Endothelial cell of umbilical vein (primary cell): ENCODE results near the gene TXNDC2. TPM values are rescaled to one million over a fixed set of nuclear protein-coding genes. Genes with fewer than 3 reads are reported as not detected.

Source experiments
- BruUV-seq: library from RNA; stranded (reverse); fragments of 400-500 nt; replicated peaks from 2 replicates; lab custom pipeline; 2021; lab: Mats Ljungman, UMichigan
- CTCF ChIA-PET: fragments of 300-600, 350-600 bp; sonication (Branson Sonifier 250); formaldehyde crosslinking; loops from one replicate; lab custom pipeline; 2021; ENCODE audit warnings: antibody characterized with exemption, inconsistent platforms; lab: Charles Lee
- POLR2A ChIA-PET: fragments of 300-600, 350-600 bp; sonication (Branson Sonifier 250); formaldehyde crosslinking; loops from one replicate; lab custom pipeline; 2021; ENCODE audit warnings: antibody characterized with exemption, inconsistent platforms; lab: Charles Lee
- DNase-seq: peaks from one replicate; pipeline ENCODE4 v3.0.0-alpha.2; 2011; ENCODE audit warnings: low read depth, low spot score
- FAIRE-seq: peaks from 2 replicates; lab custom pipeline; 2011; peaks lifted over from hg19 to GRCh38; lab: Jason Lieb, UNC
- H2AFZ ChIP-seq: 2 replicates; pipeline ENCODE4 v1.6.0; 2012; ENCODE audit warnings: low read depth, low read length, control low read depth, inconsistent platforms
- H3K27ac ChIP-seq: 2 replicates; pipeline ENCODE4 v1.5.1; 2011; ENCODE audit warnings: low read depth, mild to moderate bottlenecking, control low read depth, low read length, moderate library complexity; ENCODE audit not compliant: insufficient read depth
- H3K27me3 ChIP-seq, 2 experiments: 2 replicates each; pipeline versions ENCODE4 v1.6.0 to v1.6.1; 2011; ENCODE audit warnings: low read length in 2 of 2, mixed read lengths in 1 of 2; ENCODE audit not compliant: control insufficient read depth in 2 of 2, insufficient read depth in 2 of 2
- H3K36me3 ChIP-seq, 2 experiments: 2 replicates in 1 of 2; 3 replicates in 1 of 2; pipeline ENCODE4 v1.5.1; 2011; ENCODE audit warnings: low read length in 2 of 2, mild to moderate bottlenecking in 1 of 2, moderate library complexity in 1 of 2; ENCODE audit not compliant: control insufficient read depth in 2 of 2, insufficient read depth in 2 of 2; ENCODE audit errors: extremely low read depth in 1 of 2
- H3K4me1 ChIP-seq: 3 replicates; pipeline ENCODE4 v1.5.1; 2011; ENCODE audit warnings: mild to moderate bottlenecking, low read length; ENCODE audit not compliant: control insufficient read depth, insufficient read depth; ENCODE audit errors: extremely low read depth
- H3K4me2 ChIP-seq: 2 replicates; pipeline ENCODE4 v1.6.1; 2011; ENCODE audit warnings: low read length, control low read depth, mixed read lengths; ENCODE audit not compliant: insufficient read depth
- H3K4me3 ChIP-seq, 3 experiments: fragments of 200-600 bp in 1 of 3; sonication (generic), shearing (Covaris generic) in 1 of 3; replicated peaks in 1 of 3; 2 replicates each; pipeline ENCODE4 v1.5.1; 2011 to 2016; ENCODE audit warnings: control low read depth in 3 of 3, low read length in 3 of 3, mild to moderate bottlenecking in 2 of 3, inconsistent platforms in 1 of 3, low read depth in 1 of 3, moderate library complexity in 1 of 3; ENCODE audit not compliant: insufficient read depth in 1 of 3
- H3K79me2 ChIP-seq: 2 replicates; pipeline ENCODE4 v1.6.0; 2012; ENCODE audit warnings: low read length, inconsistent platforms; ENCODE audit not compliant: control insufficient read depth, insufficient read depth
- H3K9ac ChIP-seq: replicated peaks from 2 replicates; pipeline ENCODE3; 2011; ENCODE audit warnings: low read length, control low read depth; ENCODE audit not compliant: insufficient read depth; ENCODE audit errors: extremely low read depth
- H3K9me1 ChIP-seq: replicated peaks from 3 replicates; pipeline ENCODE4 v1.6.0; 2011; ENCODE audit warnings: mild to moderate bottlenecking, low read length; ENCODE audit not compliant: control insufficient read depth, insufficient read depth; ENCODE audit errors: extremely low read depth
- H3K9me3 ChIP-seq: replicated peaks from 2 replicates; pipeline ENCODE4 v1.5.1; 2012; ENCODE audit warnings: low read length, inconsistent platforms; ENCODE audit not compliant: control insufficient read depth, insufficient read depth
- H4K20me1 ChIP-seq: replicated peaks from 2 replicates; pipeline ENCODE3; 2011; ENCODE audit warnings: mild to moderate bottlenecking, low read length; ENCODE audit not compliant: control insufficient read depth, insufficient read depth; ENCODE audit errors: extremely low read depth
- CTCF ChIP-seq, 2 donors: IDR thresholded peaks; 1 replicate in 1 of 2; 2 replicates in 1 of 2; pipeline ENCODE4 v1.5.1; 2011; ENCODE audit warnings: low read length in 2 of 2, mild to moderate bottlenecking in 2 of 2, moderate library complexity in 2 of 2, control low read depth in 1 of 2, inconsistent platforms in 1 of 2, low read depth in 1 of 2; ENCODE audit not compliant: insufficient read depth in 1 of 2; ENCODE audit errors: extremely low read depth in 1 of 2
- EZH2 ChIP-seq: IDR thresholded peaks from 2 replicates; pipeline ENCODE4 v1.6.1; 2012; ENCODE audit warnings: borderline replicate concordance, low read depth, mild to moderate bottlenecking, moderate library complexity, low read length, inconsistent platforms; ENCODE audit not compliant: severe bottlenecking
- FOS ChIP-seq: IDR thresholded peaks from 2 replicates; pipeline ENCODE4 v1.6.1; 2011; ENCODE audit warnings: mild to moderate bottlenecking, low read length, moderate library complexity, borderline replicate concordance; ENCODE audit not compliant: insufficient read depth
- GATA2 ChIP-seq: IDR thresholded peaks from 2 replicates; pipeline ENCODE4 v1.7.0; 2011; ENCODE audit warnings: low read depth, mild to moderate bottlenecking, moderate library complexity, mixed read lengths, low read length; ENCODE audit not compliant: insufficient read length, insufficient read depth
- JUN ChIP-seq: IDR thresholded peaks from 2 replicates; pipeline ENCODE4 v1.6.1; 2011; ENCODE audit warnings: borderline replicate concordance, low read depth; ENCODE audit not compliant: insufficient read length, insufficient read depth
- MAX ChIP-seq: IDR thresholded peaks from 2 replicates; pipeline ENCODE4 v1.6.1; 2011; ENCODE audit not compliant: insufficient read depth, insufficient read length
- MYC ChIP-seq: IDR thresholded peaks from one replicate; pipeline ENCODE4 v1.6.1; 2011; ENCODE audit warnings: mild to moderate bottlenecking, low read depth, low read length
- POLR2A ChIP-seq: IDR thresholded peaks from 2 replicates; pipeline ENCODE4 v1.6.1; 2012; ENCODE audit warnings: low read depth, mild to moderate bottlenecking, control low read depth, low read length
- POLR2AphosphoS5 ChIP-seq: IDR thresholded peaks from 2 replicates; pipeline ENCODE4 v1.6.1; 2012; ENCODE audit warnings: low read depth, mild to moderate bottlenecking, control low read depth, low read length, moderate library complexity; ENCODE audit not compliant: insufficient read depth
- dilution Hi-C: fragments of 300-500 bp; cut with MboI; formaldehyde crosslinking; loops from one replicate; pipeline ENCODE4 v1.15.0; 2019; ENCODE audit warnings: low sequenced_read_pairs; ENCODE audit not compliant: extremely low pct_ligation_motif_present
- intact Hi-C: fragments of 100-400 bp; cut with micrococcal nuclease; formaldehyde crosslinking; loops from one replicate; pipeline ENCODE4 v1.10.0; 2022
- polyA plus RNA-seq, 4 experiments: library from polyadenylated mRNA; depleted of rRNA in 3 of 4; stranded (reverse) in 3 of 4; unstranded in 1 of 4; fragments of >200 nt; gene quantifications; 2 replicates each; pipeline versions ENCODE4 v1.2.1 to v1.2.3, GENCODE V29; 2011 to 2012; ENCODE audit warnings: missing spikeins in 1 of 4
- total RNA-seq: library from RNA; stranded (reverse); gene quantifications from 2 replicates; pipeline ENCODE4 v1.2.3, GENCODE V29; 2021

Gene TXNDC2
- total and polyA plus RNA-seq, 2 donors (not counting 3 experiments of a cell fraction or from before 2014, with no cell fraction given), result 0.12 TPM; not detected in 1

GRCh38 chr18:9894454-9895068 is 8.8 kb downstream of the TXNDC2 start:
- no peak for DNase-seq
- ChIA-PET CTCF (interaction anchor here (1.5 kb wide), 1 partner anchor 10 kb away, joined by 3 read pairs; no protein-coding TSS in a partner anchor), POLR2A (no interaction called here)
- Histone ChIP-seq H3K4me1 (peaks cover 5% of the 10 kb centered on the region), H3K9me1 (no peaks in the 10 kb centered on the region), H3K4me2 (no peak overlapping the region), H3K27ac (no peak overlapping the region), H3K27me3 (no peaks in the 10 kb centered on the region), H3K9me3 (no peaks in the 10 kb centered on the region), H4K20me1 (no peaks in the 10 kb centered on the region), H2AFZ (no peak overlapping the region), H3K36me3 (no peaks in the 10 kb centered on the region), H3K4me3 (no peak overlapping the region), H3K9ac (no peak overlapping the region), H3K79me2 (no peaks in the 10 kb centered on the region)
- no peak for TF ChIP-seq MAX
- TF ChIP-seq MYC, result no peak
- no peak for TF ChIP-seq JUN
- TF ChIP-seq CTCF (IDR thresholded peaks at IDR 0.05; ENCODE audit: extremely low read depth in 1 of 2, insufficient read depth in 1 of 2, low read depth in 1 of 2, low read length in 2 of 2), result no peak
- TF ChIP-seq EZH2, result no peak
- TF ChIP-seq POLR2AphosphoS5, result no peak
- no peak for TF ChIP-seq GATA2
- TF ChIP-seq POLR2A, result no peak
- TF ChIP-seq FOS, result no peak
- BruUV-seq, result no TSS peak
- intact Hi-C loops, result no loop called here
- FAIRE-seq, result no peak
- dilution Hi-C loops, result no loop called here
